Activated naive CD4-positive, alpha-beta T cell treated with anti-CD3 and anti-CD28 coated beads, Interleukin-2, amount 50 U/mL, for 24 hours (primary cell): Measurements from ENCODE around the gene MECP2.

Source experiments
- H3K27ac Mint-ChIP-seq: one replicate; pipeline ENCODE4 v1.8.0; 2021; ENCODE audit warnings: mild to moderate bottlenecking, mixed read lengths
- H3K27me3 Mint-ChIP-seq: one replicate; pipeline ENCODE4 v1.8.0; 2021; ENCODE audit warnings: mixed read lengths
- H3K36me3 Mint-ChIP-seq: one replicate; pipeline ENCODE4 v1.8.0; 2021; ENCODE audit warnings: mixed read lengths
- H3K4me1 Mint-ChIP-seq: one replicate; pipeline ENCODE4 v1.8.0; 2021; ENCODE audit warnings: mixed read lengths
- H3K4me3 Mint-ChIP-seq: one replicate; pipeline ENCODE4 v1.8.0; 2021; ENCODE audit warnings: mild to moderate bottlenecking, mixed read lengths
- H3K9me3 Mint-ChIP-seq: one replicate; pipeline ENCODE4 v1.8.0; 2021; ENCODE audit warnings: mixed read lengths

The MECP2 gene

GRCh38 chrX:154090731-154091130 lies 6.8 kb downstream of the MECP2 start:
- Mint-ChIP-seq H3K27me3 (no peaks in the 10 kb centered on the region), H3K9me3 (no peaks in the 10 kb centered on the region), H3K4me3 (no peak overlapping the region), H3K27ac (peak overlapping the region; percentile 1), H3K4me1 (peaks cover 60% of the 10 kb centered on the region), H3K36me3 (peaks cover 3% of the 10 kb centered on the region)

GRCh38 chrX:154084449-154085300 lies 12.8 kb downstream of the MECP2 start:
- Mint-ChIP-seq H3K4me1 (peaks cover 42% of the 10 kb centered on the region), H3K27me3 (no peaks in the 10 kb centered on the region), H3K36me3 (peaks cover 2% of the 10 kb centered on the region), H3K9me3 (no peaks in the 10 kb centered on the region), H3K4me3 (peak overlapping the region; percentile 43), H3K27ac (peak overlapping the region; percentile 95)

DNA sequence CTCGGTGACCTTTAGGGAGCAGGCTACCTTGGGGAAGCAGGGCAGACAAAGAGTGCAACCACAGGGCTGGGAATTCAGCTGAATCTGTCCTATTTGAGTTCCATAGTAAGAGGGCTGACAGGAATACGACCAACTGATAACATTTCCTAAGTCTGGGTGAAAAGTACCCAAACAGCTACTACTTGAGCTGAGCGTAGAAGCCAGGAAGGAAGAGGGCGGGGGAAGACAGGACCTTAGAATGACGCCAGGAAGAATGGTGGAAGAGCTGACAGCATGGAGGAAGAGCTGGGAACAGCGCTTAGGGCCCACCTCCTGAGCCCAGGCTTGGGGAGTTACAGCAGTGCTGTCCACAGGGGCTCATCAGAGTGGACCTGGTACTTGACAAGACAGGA lies 14.4 kb downstream of the MECP2 start:
- no peaks in the 10 kb centered on the region for H3K9me3 Mint-ChIP-seq
- peaks cover 2% of the 10 kb centered on the region for H3K36me3 Mint-ChIP-seq
- H3K4me1 Mint-ChIP-seq = peaks cover 47% of the 10 kb centered on the region
- H3K4me3 Mint-ChIP-seq = peak overlapping the region; percentile 35
- peak overlapping the region; percentile 88 for H3K27ac Mint-ChIP-seq
- H3K27me3 Mint-ChIP-seq = no peaks in the 10 kb centered on the region

- Mint-ChIP-seq H3K36me3 (peaks cover 2% of the 10 kb centered on the region), H3K4me1 (peaks cover 42% of the 10 kb centered on the region), H3K27ac (peak overlapping the region; percentile 88), H3K27me3 (no peaks in the 10 kb centered on the region), H3K9me3 (no peaks in the 10 kb centered on the region), H3K4me3 (peak overlapping the region; percentile 35)
These were observed 15.0 kb downstream of the MECP2 start for GRCh38 chrX:154082396-154083125.

- Mint-ChIP-seq H3K27ac (no peak overlapping the region), H3K36me3 (peaks cover 7% of the 10 kb centered on the region), H3K27me3 (no peaks in the 10 kb centered on the region), H3K4me3 (no peak overlapping the region), H3K9me3 (no peaks in the 10 kb centered on the region), H3K4me1 (peaks cover 55% of the 10 kb centered on the region)
These were observed 20.4 kb downstream of the MECP2 start for GRCh38 chrX:154077101-154077500.

DNA sequence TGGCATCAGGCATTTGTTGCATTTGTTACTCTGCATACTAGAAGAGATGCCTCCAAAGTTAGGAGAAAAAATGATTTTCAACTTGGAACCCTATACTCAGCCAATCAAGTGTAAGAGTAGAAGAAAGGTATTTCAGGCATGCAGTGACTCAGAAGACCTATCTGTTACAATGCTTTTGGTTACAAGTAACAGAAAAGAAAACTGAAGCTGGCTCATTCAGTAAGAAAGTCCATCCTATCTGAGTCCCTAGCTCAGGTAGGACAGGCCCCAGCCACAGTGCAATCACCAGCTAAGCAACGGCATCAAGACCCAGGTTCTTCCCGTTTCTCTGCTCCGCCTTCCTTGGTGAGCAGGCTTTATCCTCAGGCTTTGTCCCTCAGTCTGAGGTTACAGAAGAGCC lies 23.3 kb downstream of the MECP2 start:
- H3K4me1 Mint-ChIP-seq = peaks cover 69% of the 10 kb centered on the region
- H3K4me3 Mint-ChIP-seq = no peak overlapping the region
- no peaks in the 10 kb centered on the region for H3K27me3 Mint-ChIP-seq
- H3K36me3 Mint-ChIP-seq = peaks cover 7% of the 10 kb centered on the region
- no peaks in the 10 kb centered on the region for H3K9me3 Mint-ChIP-seq
- H3K27ac Mint-ChIP-seq = no peak overlapping the region

DNA sequence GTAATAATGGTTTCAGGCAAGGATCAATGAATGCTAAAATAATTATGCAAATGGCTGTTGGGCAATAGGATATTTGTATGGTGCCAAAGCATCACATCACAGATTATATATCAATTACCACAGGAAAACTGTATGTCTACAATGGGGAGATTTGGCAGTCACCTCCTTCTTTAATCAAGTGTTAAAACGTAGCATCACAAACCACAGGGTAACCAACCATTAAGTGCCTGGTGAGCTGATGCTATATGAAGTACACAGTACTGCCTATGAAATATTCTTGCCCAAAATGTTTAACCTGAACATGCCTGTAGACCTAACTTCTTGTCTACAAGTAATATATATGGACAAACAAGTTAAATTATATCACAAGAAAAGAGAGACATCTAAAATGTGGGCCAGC lies 25.3 kb downstream of the MECP2 start:
- no peaks in the 10 kb centered on the region for H3K9me3 Mint-ChIP-seq
- H3K4me1 Mint-ChIP-seq = peaks cover 66% of the 10 kb centered on the region
- H3K4me3 Mint-ChIP-seq = no peak overlapping the region
- H3K27ac Mint-ChIP-seq = no peak overlapping the region
- H3K36me3 Mint-ChIP-seq = peaks cover 7% of the 10 kb centered on the region
- no peaks in the 10 kb centered on the region for H3K27me3 Mint-ChIP-seq

- Mint-ChIP-seq H3K4me1 (peaks cover 58% of the 10 kb centered on the region), H3K27me3 (no peaks in the 10 kb centered on the region), H3K9me3 (no peaks in the 10 kb centered on the region), H3K4me3 (no peak overlapping the region), H3K27ac (peak overlapping the region; percentile 41), H3K36me3 (peaks cover 2% of the 10 kb centered on the region)
These were observed 29.0 kb downstream of the MECP2 start for GRCh38 chrX:154068560-154068959.

DNA sequence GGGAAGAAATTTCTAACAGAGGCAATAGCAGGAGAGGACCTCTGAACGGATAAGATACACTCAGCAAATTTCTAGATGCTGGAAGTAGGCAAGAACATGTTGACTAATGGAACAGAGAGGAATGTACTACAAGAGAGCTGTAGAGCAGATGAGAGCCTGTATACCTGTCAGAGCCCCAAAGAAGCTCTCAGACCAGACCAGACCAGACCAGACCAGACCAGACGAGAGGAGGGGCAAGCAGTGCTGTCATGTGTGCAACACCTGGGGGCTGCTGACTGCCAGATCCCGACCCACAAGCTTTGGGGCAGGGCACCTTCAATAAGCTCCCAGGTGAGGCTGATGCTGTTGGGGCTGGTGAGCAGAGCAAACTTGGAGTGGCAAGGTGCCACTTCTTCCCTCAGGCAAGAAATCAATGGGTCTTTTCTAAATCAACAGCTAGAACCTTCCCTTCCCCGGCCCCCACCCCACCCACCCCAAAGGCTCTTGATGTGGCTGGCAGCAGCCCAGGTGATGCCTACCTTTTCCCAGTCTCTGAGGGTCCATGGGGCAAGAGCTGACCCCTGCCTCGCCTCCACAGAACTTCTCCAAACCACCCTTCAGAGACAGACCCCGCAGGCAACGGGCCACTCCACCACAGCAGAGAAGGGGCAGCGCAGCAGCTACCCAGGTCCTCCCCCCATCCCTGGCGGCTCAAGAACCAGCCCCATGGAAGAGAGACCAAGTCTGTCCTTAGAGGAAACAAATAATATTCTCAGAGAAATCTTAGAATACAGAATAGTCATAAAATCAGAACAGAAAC lies 32.7 kb downstream of the MECP2 start:
- H3K4me3 Mint-ChIP-seq = no peak overlapping the region
- no peaks in the 10 kb centered on the region for H3K27me3 Mint-ChIP-seq
- H3K36me3 Mint-ChIP-seq = peaks cover 2% of the 10 kb centered on the region
- peaks cover 62% of the 10 kb centered on the region for H3K4me1 Mint-ChIP-seq
- no peaks in the 10 kb centered on the region for H3K9me3 Mint-ChIP-seq
- peak overlapping the region; percentile 69 for H3K27ac Mint-ChIP-seq

GRCh38 chrX:154063234-154063633 lies 34.3 kb downstream of the MECP2 start:
- Mint-ChIP-seq H3K9me3 (no peaks in the 10 kb centered on the region), H3K36me3 (peaks cover 4% of the 10 kb centered on the region), H3K4me1 (peaks cover 70% of the 10 kb centered on the region), H3K4me3 (no peak overlapping the region), H3K27me3 (no peaks in the 10 kb centered on the region), H3K27ac (peak overlapping the region; percentile 84)

- H3K4me1 Mint-ChIP-seq = peaks cover 79% of the 10 kb centered on the region
- H3K27me3 Mint-ChIP-seq = no peaks in the 10 kb centered on the region
- peaks cover 6% of the 10 kb centered on the region for H3K36me3 Mint-ChIP-seq
- H3K27ac Mint-ChIP-seq = peak overlapping the region; percentile 93
- H3K9me3 Mint-ChIP-seq = no peaks in the 10 kb centered on the region
- H3K4me3 Mint-ChIP-seq = no peak overlapping the region
These were observed 35.7 kb downstream of the MECP2 start for GRCh38 chrX:154061801-154062200.

DNA sequence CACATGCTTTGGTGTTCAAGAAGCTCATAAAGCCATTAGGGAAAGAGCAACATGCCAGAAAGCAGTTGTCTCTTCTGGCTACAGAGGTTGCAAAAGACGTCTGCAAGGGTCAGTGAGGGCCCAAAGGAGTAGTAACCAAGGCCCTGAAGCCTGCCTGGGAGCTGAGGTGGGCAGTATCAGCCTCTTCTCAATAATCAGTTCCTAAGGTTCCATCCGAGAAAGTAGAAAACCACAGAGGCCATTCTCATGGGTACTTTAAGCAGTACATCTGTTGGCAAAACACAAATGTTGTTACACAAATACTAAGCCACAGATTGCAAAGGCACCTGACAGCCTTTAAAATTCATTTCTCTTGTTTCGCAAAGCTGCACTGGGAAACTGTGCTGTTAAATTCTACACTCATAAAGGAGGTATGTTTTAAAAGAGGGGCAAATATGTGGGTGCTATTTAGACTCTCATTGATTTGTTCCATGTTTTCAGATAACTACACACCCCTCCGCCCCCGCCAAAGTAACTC lies 37.7 kb downstream of the MECP2 start:
- Mint-ChIP-seq H3K36me3 (peaks cover 6% of the 10 kb centered on the region), H3K9me3 (no peaks in the 10 kb centered on the region), H3K27me3 (no peaks in the 10 kb centered on the region), H3K4me1 (peaks cover 84% of the 10 kb centered on the region), H3K27ac (peak overlapping the region; percentile 92), H3K4me3 (no peak overlapping the region)

DNA sequence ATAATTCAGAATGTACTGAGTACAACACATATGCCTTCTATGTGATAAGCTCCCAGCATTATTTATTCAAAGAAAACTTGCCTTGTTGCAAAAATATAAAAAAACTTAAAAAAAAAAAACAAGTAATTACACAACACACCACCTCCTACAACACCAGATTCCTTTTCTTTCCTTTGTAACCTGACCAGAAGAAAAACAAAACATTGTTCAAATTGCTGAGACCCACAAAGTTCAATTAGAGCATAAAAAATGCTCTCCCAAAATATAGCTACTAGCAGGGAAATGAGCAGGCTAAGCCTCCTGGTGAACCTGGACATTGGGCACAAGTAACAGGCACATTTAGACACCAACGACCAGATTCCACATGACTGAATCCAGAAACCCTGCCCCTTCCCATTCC lies 38.3 kb downstream of the MECP2 start:
- no peak overlapping the region for H3K4me3 Mint-ChIP-seq
- peaks cover 6% of the 10 kb centered on the region for H3K36me3 Mint-ChIP-seq
- no peaks in the 10 kb centered on the region for H3K9me3 Mint-ChIP-seq
- peaks cover 78% of the 10 kb centered on the region for H3K4me1 Mint-ChIP-seq
- H3K27me3 Mint-ChIP-seq = no peaks in the 10 kb centered on the region
- peak overlapping the region; percentile 92 for H3K27ac Mint-ChIP-seq

GRCh38 chrX:154058214-154058997 lies 39.1 kb downstream of the MECP2 start:
- H3K4me3 Mint-ChIP-seq = no peak overlapping the region
- H3K4me1 Mint-ChIP-seq = peaks cover 70% of the 10 kb centered on the region
- H3K9me3 Mint-ChIP-seq = no peaks in the 10 kb centered on the region
- H3K36me3 Mint-ChIP-seq = peaks cover 6% of the 10 kb centered on the region
- H3K27me3 Mint-ChIP-seq = no peaks in the 10 kb centered on the region
- peak overlapping the region; percentile 92 for H3K27ac Mint-ChIP-seq

GRCh38 chrX:154057791-154058190 lies 39.7 kb downstream of the MECP2 start:
- no peak overlapping the region for H3K4me3 Mint-ChIP-seq
- H3K9me3 Mint-ChIP-seq = no peaks in the 10 kb centered on the region
- peaks cover 6% of the 10 kb centered on the region for H3K36me3 Mint-ChIP-seq
- no peaks in the 10 kb centered on the region for H3K27me3 Mint-ChIP-seq
- H3K27ac Mint-ChIP-seq = no peak overlapping the region
- peaks cover 66% of the 10 kb centered on the region for H3K4me1 Mint-ChIP-seq
